Body of pancreas (tissue), 4 donors: Measurements from ENCODE around the gene SERPINA12. TPM values are rescaled to one million over a fixed set of nuclear protein-coding genes. Genes with fewer than 3 reads are reported as not detected.

Source experiments
- ATAC-seq: fragments of 150-250 bp; one replicate; pipeline ENCODE4 v1.9.1; 2016
- DNase-seq, 4 donors: peaks; one replicate each; pipeline ENCODE4 v3.0.0-alpha.2; 2019
- H3K27ac ChIP-seq, 4 donors: fragments of 200-600 bp; sonication (generic); 1 replicate in 3 of 4; 2 replicates in 1 of 4; pipeline versions ENCODE4 v1.5.1 to v1.6.1; 2016 to 2019; ENCODE audit warnings: mild to moderate bottlenecking in 1 of 4, mixed read lengths in 1 of 4, moderate library complexity in 1 of 4
- H3K27me3 ChIP-seq, 2 donors: fragments of 200-600 bp; sonication (generic); one replicate each; pipeline ENCODE4 v1.6.0; 2016; ENCODE audit warnings: mild to moderate bottlenecking in 1 of 2
- H3K36me3 ChIP-seq, 2 donors: fragments of 200-600 bp; sonication (generic); replicated peaks in 1 of 2; 2 replicates each; pipeline ENCODE4 v1.5.1; 2016; ENCODE audit warnings: low read depth in 2 of 2; ENCODE audit not compliant: insufficient read depth in 1 of 2
- H3K4me1 ChIP-seq: fragments of 200-600 bp; sonication (generic); one replicate; pipeline ENCODE4 v1.6.0; 2016
- H3K4me3 ChIP-seq, 2 donors: fragments of 200-600 bp; sonication (generic); 1 replicate in 1 of 2; 2 replicates in 1 of 2; pipeline ENCODE4 v1.5.1; 2016 to 2019
- H3K9me3 ChIP-seq, 3 donors: fragments of 200-600 bp; sonication (generic); 1 replicate in 2 of 3; 2 replicates in 1 of 3; pipeline ENCODE4 v1.5.1; 2016
- POLR2A ChIP-seq, 3 donors: fragments of 450-650 bp; IDR thresholded peaks; one replicate each; pipeline ENCODE4 v1.6.1; 2016; ENCODE audit warnings: antibody characterized with exemption in 3 of 3, mild to moderate bottlenecking in 2 of 3
- WGBS, 2 donors: methylation state at CpG; one replicate each; pipeline ENCODE4 v1.1.5; 2017; 5-methylcytosine and 5-hydroxymethylcytosine counted together
- intact Hi-C: fragments of 100-400 bp; cut with DNase I; formaldehyde crosslinking; loops from one replicate; pipeline ENCODE4 v1.15.1; 2023
- total RNA-seq, 2 donors: library from RNA; depleted of rRNA; stranded (reverse); fragments of >200 nt; gene quantifications; one replicate each; pipeline ENCODE4 v1.1.0, GENCODE V29; 2016
- TF ChIP-seq, protein P1 (sequence below), 7 experiments: fragments of 450-650 bp in 4 of 7; fragments of 200-600 bp in 3 of 7; sonication (generic) in 3 of 7; IDR thresholded peaks; one replicate each; pipeline ENCODE4 v1.5.1; 2016 to 2019; ENCODE audit warnings: antibody characterized with exemption in 7 of 7

The SERPINA12 gene
- total RNA-seq, 2 donors from 2014 or later: not detected

- Histone ChIP-seq H3K4me3 (no peak overlapping the region), H3K9me3 (peaks cover 0 to 3% (median 0%) of the 10 kb centered on the region in 3 donors), H3K27ac (no peak overlapping the region), H3K4me1 (peaks cover 20% of the 10 kb centered on the region), H3K36me3 (no peaks in the 10 kb centered on the region), H3K27me3 (no peaks in the 10 kb centered on the region)
- DNase-seq (no peak), ATAC-seq (no peak)
- TF ChIP-seq POLR2A (IDR thresholded peaks at IDR 0.05): no peak
- intact Hi-C loops: no loop called here
- 82 to 86% methylated on average over 12 of the region's 12 CpGs for WGBS, 2 donors
These were observed 33.0 kb upstream of the SERPINA12 start for GRCh38 chr14:94542111-94542810.

DNA sequence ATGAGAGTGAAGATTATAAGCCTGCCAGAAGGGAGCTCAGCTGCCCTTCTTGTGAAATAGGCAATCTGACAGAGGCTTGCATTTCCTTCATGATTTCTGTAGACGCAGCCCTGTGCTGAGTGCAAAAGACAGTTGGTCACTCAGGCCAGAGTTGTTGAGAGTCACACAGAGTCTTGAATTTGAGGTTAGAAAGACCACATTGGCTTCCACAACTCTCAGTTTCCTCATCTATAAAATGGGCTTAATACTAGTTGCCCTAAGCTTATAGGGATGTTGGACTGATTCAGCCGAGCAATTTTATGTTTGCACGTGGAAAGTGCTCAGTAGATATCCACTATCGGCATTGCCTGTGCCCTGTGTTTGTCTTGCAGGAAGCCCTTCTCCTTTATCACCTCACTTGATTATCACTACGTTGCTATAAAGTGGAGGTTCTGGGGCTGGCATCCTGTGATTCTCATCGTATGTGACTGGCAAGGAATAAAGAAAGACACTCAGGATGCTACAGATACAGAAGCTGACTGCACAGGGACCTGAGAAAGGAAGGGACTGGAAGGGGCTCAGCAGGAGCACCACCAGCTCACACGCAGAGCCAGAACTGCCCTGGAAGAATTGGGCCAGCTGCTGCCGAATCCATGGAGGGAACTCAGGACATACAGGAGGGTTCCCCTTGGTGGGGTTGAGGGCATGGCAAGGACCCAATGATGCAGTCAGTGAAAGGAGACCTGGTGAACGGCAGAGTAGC, 32.1 kb upstream of the SERPINA12 start:
- Histone ChIP-seq H3K27me3 (no peaks in the 10 kb centered on the region), H3K36me3 (no peaks in the 10 kb centered on the region), H3K27ac (no peak overlapping the region), H3K9me3 (peaks cover 0 to 3% (median 0%) of the 10 kb centered on the region in 3 donors), H3K4me1 (peaks cover 20% of the 10 kb centered on the region), H3K4me3 (no peak overlapping the region)
- no peak for DNase-seq
- intact Hi-C loops: no loop called here
- 59 to 60% methylated on average over 9 of the region's 9 CpGs for WGBS, 2 donors
- no peak for TF ChIP-seq POLR2A (IDR thresholded peaks at IDR 0.05)
- TF ChIP-seq, protein P1, sequence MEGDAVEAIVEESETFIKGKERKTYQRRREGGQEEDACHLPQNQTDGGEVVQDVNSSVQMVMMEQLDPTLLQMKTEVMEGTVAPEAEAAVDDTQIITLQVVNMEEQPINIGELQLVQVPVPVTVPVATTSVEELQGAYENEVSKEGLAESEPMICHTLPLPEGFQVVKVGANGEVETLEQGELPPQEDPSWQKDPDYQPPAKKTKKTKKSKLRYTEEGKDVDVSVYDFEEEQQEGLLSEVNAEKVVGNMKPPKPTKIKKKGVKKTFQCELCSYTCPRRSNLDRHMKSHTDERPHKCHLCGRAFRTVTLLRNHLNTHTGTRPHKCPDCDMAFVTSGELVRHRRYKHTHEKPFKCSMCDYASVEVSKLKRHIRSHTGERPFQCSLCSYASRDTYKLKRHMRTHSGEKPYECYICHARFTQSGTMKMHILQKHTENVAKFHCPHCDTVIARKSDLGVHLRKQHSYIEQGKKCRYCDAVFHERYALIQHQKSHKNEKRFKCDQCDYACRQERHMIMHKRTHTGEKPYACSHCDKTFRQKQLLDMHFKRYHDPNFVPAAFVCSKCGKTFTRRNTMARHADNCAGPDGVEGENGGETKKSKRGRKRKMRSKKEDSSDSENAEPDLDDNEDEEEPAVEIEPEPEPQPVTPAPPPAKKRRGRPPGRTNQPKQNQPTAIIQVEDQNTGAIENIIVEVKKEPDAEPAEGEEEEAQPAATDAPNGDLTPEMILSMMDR (IDR thresholded peaks at IDR 0.05): no peak
- no peak for ATAC-seq

GRCh38 chr14:94540031-94540794, 30.9 kb upstream of the SERPINA12 start:
- no peak for TF ChIP-seq POLR2A (IDR thresholded peaks at IDR 0.05)
- TF ChIP-seq, protein P1 (IDR thresholded peaks at IDR 0.05): no peak
- Histone ChIP-seq H3K36me3 (no peaks in the 10 kb centered on the region), H3K27me3 (no peaks in the 10 kb centered on the region), H3K9me3 (no peaks in the 10 kb centered on the region), H3K4me3 (no peak overlapping the region), H3K27ac (no peak overlapping the region), H3K4me1 (peaks cover 20% of the 10 kb centered on the region)
- ATAC-seq: peak; percentile 46
- intact Hi-C loops: no loop called here
- whole genome bisulfite sequencing, 2 donors: 28 to 35% methylated on average over 13 of the region's 13 CpGs
- DNase-seq: peak in 3 of 4 donors; percentile 26 to 39 (median 39)

- no peaks in the 10 kb centered on the region for H3K9me3 ChIP-seq
- WGBS, 2 donors: 68 to 80% methylated on average over 7 of the region's 7 CpGs
- no peak for TF ChIP-seq POLR2A (IDR thresholded peaks at IDR 0.05)
- TF ChIP-seq, protein P1 (IDR thresholded peaks at IDR 0.05): no peak
These were observed 29.9 kb upstream of the SERPINA12 start for GRCh38 chr14:94539181-94539580.

More at GRCh38 chr14:94539181-94539580, 29.9 kb upstream of the SERPINA12 start:
- H3K4me1 ChIP-seq: peaks cover 19% of the 10 kb centered on the region
- H3K36me3 ChIP-seq: no peaks in the 10 kb centered on the region
- ATAC-seq (no peak), DNase-seq (no peak)
- H3K4me3 ChIP-seq: no peak overlapping the region
- intact Hi-C loops: no loop called here
- no peak overlapping the region for H3K27ac ChIP-seq
- no peaks in the 10 kb centered on the region for H3K27me3 ChIP-seq
